SU-DHL-6 (cell line): ENCODE data around the gene HERC5.

ENCODE experiments used
- CTCF ChIP-seq: fragments of 200-600 bp; sonication (generic); IDR thresholded peaks from one replicate; pipeline ENCODE4 v1.5.1; 2017; ENCODE audit warnings: antibody characterized with exemption, mild to moderate bottlenecking, low read length, moderate library complexity; ENCODE audit not compliant: insufficient read depth, poor library complexity, severe bottlenecking
- EZH2phosphoT487 ChIP-seq: fragments of 200-600 bp; sonication (generic), shearing (Covaris generic); conservative IDR thresholded peaks from 2 replicates; pipeline ENCODE4 v1.6.1; 2018; ENCODE audit warnings: mild to moderate bottlenecking, antibody characterized with exemption, low read length, moderate library complexity, mixed read lengths

DNA sequence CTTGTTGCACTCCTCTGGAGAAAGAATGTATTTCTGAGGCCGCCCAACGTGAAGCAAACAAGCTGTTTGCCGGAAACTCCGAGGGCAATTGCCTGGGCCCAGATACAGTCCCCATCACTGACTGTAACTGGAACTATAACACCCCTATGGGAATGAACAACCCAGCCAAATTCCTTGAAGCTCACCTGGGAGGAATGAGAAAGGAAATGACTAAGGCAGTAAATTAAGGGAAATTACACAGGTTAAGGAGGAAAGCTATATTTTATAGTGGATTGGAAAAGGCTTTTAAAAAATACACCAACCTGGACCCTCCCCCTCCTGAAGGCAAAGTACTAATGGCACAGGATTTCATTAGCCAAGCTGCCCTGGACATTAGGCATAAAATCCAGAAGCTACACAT lies 11.7 kb upstream of the HERC5 start:
- TF ChIP-seq CTCF, result no peak
- no peak for TF ChIP-seq EZH2phosphoT487
